ENCODE measurements around the gene ARGFX.

GRCh38 chr3:121574449-121574848 is 6.7 kb downstream of the ARGFX start:
- TF ChIP-seq, protein P1, sequence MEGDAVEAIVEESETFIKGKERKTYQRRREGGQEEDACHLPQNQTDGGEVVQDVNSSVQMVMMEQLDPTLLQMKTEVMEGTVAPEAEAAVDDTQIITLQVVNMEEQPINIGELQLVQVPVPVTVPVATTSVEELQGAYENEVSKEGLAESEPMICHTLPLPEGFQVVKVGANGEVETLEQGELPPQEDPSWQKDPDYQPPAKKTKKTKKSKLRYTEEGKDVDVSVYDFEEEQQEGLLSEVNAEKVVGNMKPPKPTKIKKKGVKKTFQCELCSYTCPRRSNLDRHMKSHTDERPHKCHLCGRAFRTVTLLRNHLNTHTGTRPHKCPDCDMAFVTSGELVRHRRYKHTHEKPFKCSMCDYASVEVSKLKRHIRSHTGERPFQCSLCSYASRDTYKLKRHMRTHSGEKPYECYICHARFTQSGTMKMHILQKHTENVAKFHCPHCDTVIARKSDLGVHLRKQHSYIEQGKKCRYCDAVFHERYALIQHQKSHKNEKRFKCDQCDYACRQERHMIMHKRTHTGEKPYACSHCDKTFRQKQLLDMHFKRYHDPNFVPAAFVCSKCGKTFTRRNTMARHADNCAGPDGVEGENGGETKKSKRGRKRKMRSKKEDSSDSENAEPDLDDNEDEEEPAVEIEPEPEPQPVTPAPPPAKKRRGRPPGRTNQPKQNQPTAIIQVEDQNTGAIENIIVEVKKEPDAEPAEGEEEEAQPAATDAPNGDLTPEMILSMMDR (optimal IDR thresholded peaks at IDR 0.05 in 1 of 3, IDR thresholded peaks at IDR 0.05 in 1 of 3, conservative IDR thresholded peaks at IDR 0.05 in 1 of 3; ENCODE audit: extremely low read depth in 1 of 3, insufficient read depth in 2 of 3, low read length in 3 of 3) = no peak
- no peak for TF ChIP-seq EZH2 (IDR thresholded peaks at IDR 0.05; ENCODE audit: low read length)

Measured in keratinocyte (primary cell).